KMS-11 (cell line): ENCODE data around the gene KIAA0513.
A peak's percentile ranks its signal among the peaks of the same experiment; 100 is the strongest.

ENCODE experiments used
- H2AFZ ChIP-seq: fragments of 200-600 bp; sonication (generic); 2 replicates; pipeline ENCODE4 v1.6.1; 2016; ENCODE audit warnings: antibody characterized with exemption, mixed run types, low read depth
- H3K27ac ChIP-seq: fragments of 200-600 bp; sonication (generic); 2 replicates; pipeline ENCODE4 v1.6.1; 2016; ENCODE audit warnings: mild to moderate bottlenecking, mixed run types
- H3K27me3 ChIP-seq: fragments of 200-600 bp; sonication (generic); 2 replicates; pipeline ENCODE4 v1.6.1; 2017; ENCODE audit warnings: mild to moderate bottlenecking, low read depth, mixed run types, moderate library complexity; ENCODE audit not compliant: insufficient read depth
- H3K36me3 ChIP-seq: fragments of 200-600 bp; sonication (generic); 2 replicates; pipeline ENCODE4 v1.6.1; 2017; ENCODE audit warnings: mild to moderate bottlenecking, mixed run types; ENCODE audit not compliant: insufficient read depth
- H3K4me1 ChIP-seq: fragments of 200-600 bp; sonication (generic); 2 replicates; pipeline ENCODE4 v1.6.1; 2016; ENCODE audit warnings: mild to moderate bottlenecking, low read depth, mixed run types; ENCODE audit not compliant: poor library complexity, severe bottlenecking
- H3K4me2 ChIP-seq: fragments of 200-600 bp; sonication (generic); 2 replicates; pipeline ENCODE4 v1.7.0; 2016; ENCODE audit warnings: mild to moderate bottlenecking, mixed run types
- H3K4me3 ChIP-seq: fragments of 200-600 bp; sonication (generic); IDR thresholded peaks from 2 replicates; pipeline ENCODE4 v1.6.1; 2017; ENCODE audit warnings: low read depth, low read length, mixed read lengths; ENCODE audit not compliant: insufficient read depth
- H3K79me2 ChIP-seq: fragments of 200-600 bp; sonication (generic); 2 replicates; pipeline ENCODE4 v1.6.1; 2016; ENCODE audit warnings: low read depth, mixed run types; ENCODE audit not compliant: insufficient read depth
- H3K9ac ChIP-seq: fragments of 200-600 bp; sonication (generic); 2 replicates; pipeline ENCODE4 v1.6.1; 2016; ENCODE audit warnings: mild to moderate bottlenecking, mixed run types
- H4K20me1 ChIP-seq: fragments of 200-600 bp; sonication (generic); 2 replicates; pipeline ENCODE4 v1.6.1; 2016; ENCODE audit warnings: mild to moderate bottlenecking, mixed run types; ENCODE audit not compliant: insufficient read depth
- TF ChIP-seq, protein P1 (sequence below): fragments of 200-600 bp; sonication (generic); conservative IDR thresholded peaks from 2 replicates; pipeline ENCODE4 v1.6.1; 2017; ENCODE audit warnings: low read depth, mild to moderate bottlenecking, antibody characterized with exemption, low read length, moderate library complexity, mixed read lengths

The KIAA0513 gene, protein sequence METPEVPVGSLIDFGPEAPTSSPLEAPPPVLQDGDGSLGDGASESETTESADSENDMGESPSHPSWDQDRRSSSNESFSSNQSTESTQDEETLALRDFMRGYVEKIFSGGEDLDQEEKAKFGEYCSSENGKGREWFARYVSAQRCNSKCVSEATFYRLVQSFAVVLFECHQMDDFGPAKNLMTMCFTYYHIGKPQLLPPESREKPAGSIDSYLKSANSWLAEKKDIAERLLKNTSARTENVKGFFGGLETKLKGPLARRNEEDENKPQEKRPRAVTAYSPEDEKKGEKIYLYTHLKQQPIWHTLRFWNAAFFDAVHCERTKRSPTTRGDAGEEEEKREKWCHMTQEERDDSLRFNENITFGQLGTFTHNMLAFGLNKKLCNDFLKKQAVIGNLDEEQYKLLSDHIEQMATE

DNA sequence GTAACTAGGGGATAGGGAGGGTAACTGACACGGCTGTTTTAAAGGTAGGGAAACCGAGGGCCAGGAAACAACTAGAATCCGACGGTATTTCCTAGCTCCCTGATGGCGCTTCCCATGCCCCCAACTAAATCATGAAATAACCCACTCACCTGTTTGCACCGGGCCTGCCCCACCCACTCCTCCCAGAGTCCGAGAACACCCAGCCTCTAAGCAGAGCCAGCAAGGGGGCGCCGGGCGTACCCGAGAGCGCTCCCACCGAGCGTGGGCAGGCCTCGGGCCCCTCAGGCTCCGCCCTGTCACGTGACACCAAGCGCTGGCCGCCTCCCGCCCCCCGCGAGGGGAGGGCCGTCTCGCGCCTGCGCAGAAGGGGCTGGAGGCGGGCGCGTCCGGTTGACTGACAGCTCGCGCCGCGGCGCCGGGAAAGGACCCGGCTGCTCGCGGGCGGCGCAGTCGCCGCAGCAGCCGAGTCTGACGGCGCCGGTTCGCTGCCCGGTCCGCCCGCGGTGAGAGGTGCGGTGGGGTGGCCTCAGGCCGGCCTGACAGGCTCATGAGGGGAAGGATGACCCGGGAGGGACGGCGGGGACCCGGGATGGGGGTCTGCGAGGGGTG, at the start of gene KIAA0513:
KIAA0513 (plus strand) TSS at position 447 of the 609 bp plus-strand sequence. CDS start 39,277 bp downstream, outside the sequence.
- no peaks in the 10 kb centered on the region for H3K36me3 ChIP-seq
- H3K4me3 ChIP-seq, result no peak within 1 kb of the TSS
- H3K9ac ChIP-seq, result peak within 1 kb of the TSS; percentile 41; the same call in 1 of the 2 replicates
- H3K4me1 ChIP-seq, result peaks cover 43% of the 10 kb centered on the region
- H4K20me1 ChIP-seq, result no peaks in the 10 kb centered on the region
- H3K27me3 ChIP-seq, result no peaks in the 10 kb centered on the region
- H3K4me2 ChIP-seq, result peak within 1 kb of the TSS; percentile 96
- no peaks in the 10 kb centered on the region for H3K79me2 ChIP-seq
- H2AFZ ChIP-seq, result peak within 1 kb of the TSS; percentile 64
- TF ChIP-seq, protein P1, sequence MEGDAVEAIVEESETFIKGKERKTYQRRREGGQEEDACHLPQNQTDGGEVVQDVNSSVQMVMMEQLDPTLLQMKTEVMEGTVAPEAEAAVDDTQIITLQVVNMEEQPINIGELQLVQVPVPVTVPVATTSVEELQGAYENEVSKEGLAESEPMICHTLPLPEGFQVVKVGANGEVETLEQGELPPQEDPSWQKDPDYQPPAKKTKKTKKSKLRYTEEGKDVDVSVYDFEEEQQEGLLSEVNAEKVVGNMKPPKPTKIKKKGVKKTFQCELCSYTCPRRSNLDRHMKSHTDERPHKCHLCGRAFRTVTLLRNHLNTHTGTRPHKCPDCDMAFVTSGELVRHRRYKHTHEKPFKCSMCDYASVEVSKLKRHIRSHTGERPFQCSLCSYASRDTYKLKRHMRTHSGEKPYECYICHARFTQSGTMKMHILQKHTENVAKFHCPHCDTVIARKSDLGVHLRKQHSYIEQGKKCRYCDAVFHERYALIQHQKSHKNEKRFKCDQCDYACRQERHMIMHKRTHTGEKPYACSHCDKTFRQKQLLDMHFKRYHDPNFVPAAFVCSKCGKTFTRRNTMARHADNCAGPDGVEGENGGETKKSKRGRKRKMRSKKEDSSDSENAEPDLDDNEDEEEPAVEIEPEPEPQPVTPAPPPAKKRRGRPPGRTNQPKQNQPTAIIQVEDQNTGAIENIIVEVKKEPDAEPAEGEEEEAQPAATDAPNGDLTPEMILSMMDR, result no peak
- peak within 1 kb of the TSS; percentile 34; the same call in 1 of the 2 replicates for H3K27ac ChIP-seq

DNA sequence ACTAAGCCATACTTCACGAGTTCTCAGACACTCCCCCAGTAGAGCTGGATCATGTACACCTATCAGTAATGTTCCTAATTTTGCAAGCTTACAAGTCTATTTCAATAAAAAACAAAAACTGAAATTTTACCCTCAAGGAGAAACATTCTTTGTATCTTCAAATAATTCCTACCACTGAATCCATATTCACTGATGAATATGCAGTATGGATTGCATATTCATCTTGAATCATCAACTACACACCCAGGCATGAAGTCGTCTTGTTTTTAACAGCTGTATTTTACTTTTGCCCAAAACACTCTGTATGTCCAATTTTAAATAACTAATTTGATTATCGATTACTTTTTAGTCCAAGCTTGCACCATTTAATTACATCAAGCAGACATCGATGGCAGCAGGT, 48.1 kb upstream of the KIAA0513 start:
- Histone ChIP-seq H3K4me2 (no peak overlapping the region), H3K27me3 (no peaks in the 10 kb centered on the region), H3K9ac (no peak overlapping the region), H4K20me1 (no peaks in the 10 kb centered on the region), H3K4me1 (no peaks in the 10 kb centered on the region), H3K4me3 (no peak overlapping the region), H3K27ac (no peak overlapping the region), H3K36me3 (no peaks in the 10 kb centered on the region), H2AFZ (no peak overlapping the region), H3K79me2 (no peaks in the 10 kb centered on the region)
- TF ChIP-seq, protein P1, result no peak

DNA sequence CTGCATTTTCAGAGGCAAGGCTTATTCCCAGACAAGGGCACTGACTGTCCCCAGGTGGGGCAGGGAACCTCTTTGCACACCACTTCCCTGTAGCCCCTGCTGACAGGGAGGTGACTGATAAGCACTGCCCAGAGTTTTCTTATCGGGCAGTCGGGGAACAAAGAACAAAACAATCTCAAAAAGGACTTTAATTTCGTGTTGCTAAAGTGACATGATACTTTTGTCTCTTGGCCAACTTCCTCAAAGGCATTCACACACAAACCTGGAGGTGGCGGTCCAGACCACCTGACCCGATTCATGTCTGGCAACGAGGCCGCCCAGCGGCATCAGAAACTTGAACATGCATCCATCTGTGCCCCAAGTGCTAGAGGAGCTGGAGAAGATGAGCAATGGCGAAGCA, 45.2 kb upstream of the KIAA0513 start:
- no peaks in the 10 kb centered on the region for H3K36me3 ChIP-seq
- H4K20me1 ChIP-seq, result no peaks in the 10 kb centered on the region
- no peak overlapping the region for H3K4me2 ChIP-seq
- no peak overlapping the region for H3K9ac ChIP-seq
- TF ChIP-seq, protein P1, result no peak
- no peaks in the 10 kb centered on the region for H3K79me2 ChIP-seq
- H3K4me1 ChIP-seq, result no peaks in the 10 kb centered on the region
- H2AFZ ChIP-seq, result no peak overlapping the region
- no peak overlapping the region for H3K27ac ChIP-seq
- no peaks in the 10 kb centered on the region for H3K27me3 ChIP-seq
- no peak overlapping the region for H3K4me3 ChIP-seq

DNA sequence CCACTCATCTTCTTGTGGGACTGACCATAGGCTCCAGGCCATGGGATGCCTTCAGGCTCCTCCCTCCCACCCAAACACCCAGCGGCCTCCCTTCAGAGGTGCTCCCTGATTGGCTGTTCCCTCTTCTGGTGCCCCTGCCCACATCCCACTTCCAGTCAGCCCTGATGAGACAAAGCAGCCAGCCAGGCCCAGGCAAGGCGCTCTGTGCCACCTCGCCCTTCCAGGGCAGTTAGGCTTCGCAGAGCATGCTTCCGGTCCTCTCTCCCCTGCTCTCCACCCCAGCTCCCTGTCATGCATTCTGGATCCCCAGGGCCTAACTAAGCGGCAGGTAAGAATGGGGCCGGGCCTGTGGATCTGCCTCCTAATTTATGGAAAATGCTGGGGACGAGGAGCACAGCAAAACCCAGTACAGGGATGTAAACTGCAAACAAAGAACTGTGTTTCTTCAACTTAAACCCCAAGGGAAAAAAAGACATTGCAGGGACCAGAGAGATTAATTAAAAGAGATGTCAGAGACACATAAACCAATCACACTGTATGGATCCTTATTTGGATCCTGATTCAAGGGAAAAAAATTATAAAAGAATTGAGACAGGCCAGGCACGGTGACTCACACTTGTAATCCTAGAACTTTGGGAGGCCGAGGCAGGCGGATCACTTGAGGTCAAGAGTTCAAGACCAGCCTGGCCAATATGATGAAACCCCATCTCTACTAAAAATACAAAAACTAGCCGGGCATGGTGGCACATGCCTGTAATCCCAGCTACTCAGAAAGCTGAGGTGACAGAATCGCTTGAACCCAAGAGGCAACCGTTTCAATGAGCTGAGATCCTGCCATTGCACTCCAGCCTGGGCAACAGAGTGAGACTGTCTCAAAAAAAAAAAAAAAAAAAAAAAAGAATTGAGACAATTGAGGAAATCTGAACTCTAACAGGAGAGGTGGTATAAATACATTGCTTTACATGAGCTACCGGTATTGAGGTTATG, 42.2 kb upstream of the KIAA0513 start:
- TF ChIP-seq, protein P1, result no peak
- no peak overlapping the region for H2AFZ ChIP-seq
- peaks cover 6% of the 10 kb centered on the region; the same call in 1 of the 2 replicates for H3K36me3 ChIP-seq
- H3K4me2 ChIP-seq, result no peak overlapping the region
- H3K79me2 ChIP-seq, result no peaks in the 10 kb centered on the region
- H3K9ac ChIP-seq, result no peak overlapping the region
- no peaks in the 10 kb centered on the region for H4K20me1 ChIP-seq
- H3K27ac ChIP-seq, result no peak overlapping the region
- no peak overlapping the region for H3K4me3 ChIP-seq
- H3K27me3 ChIP-seq, result no peaks in the 10 kb centered on the region
- H3K4me1 ChIP-seq, result no peaks in the 10 kb centered on the region
